ENCODE results near the gene ST8SIA1. TPM values are rescaled to one million over a fixed set of nuclear protein-coding genes. Genes with fewer than 3 reads are reported as not detected.

ST8SIA1 gene
- polyA plus RNA-seq, 10 donors = 6.8 to 13.0 (median 8.6) TPM

DNA sequence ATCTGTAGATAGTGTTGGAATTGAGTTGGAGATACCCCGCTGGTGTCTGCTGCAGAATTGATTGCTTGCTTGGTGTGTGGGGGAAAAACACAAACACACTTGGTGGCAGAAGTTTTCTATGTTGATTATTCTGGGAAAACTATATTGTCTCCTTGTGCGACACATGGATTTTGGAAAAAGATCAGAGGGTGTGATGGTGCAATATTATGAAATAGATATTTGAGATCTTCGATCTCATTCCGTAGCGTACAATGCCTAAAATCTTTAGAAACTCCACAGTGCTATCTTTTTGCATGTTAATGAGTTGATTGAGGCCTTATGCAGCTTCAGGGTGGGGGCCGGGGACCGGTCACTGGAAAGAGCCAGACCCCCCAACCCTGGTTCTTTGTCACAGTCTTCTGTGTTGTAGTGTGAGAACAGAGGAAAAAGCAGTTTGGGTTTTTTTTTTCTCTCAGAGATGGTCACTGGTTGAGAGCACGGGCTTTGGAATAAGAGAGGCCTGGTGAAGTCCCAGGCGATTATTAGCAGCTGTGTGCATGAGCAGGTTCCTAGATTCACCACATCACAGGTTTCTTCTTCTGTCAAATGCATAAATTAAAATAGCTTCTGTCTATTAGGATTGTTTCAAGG is 88.2 kb downstream of the ST8SIA1 start:
- DNase-seq = no peak

DNA sequence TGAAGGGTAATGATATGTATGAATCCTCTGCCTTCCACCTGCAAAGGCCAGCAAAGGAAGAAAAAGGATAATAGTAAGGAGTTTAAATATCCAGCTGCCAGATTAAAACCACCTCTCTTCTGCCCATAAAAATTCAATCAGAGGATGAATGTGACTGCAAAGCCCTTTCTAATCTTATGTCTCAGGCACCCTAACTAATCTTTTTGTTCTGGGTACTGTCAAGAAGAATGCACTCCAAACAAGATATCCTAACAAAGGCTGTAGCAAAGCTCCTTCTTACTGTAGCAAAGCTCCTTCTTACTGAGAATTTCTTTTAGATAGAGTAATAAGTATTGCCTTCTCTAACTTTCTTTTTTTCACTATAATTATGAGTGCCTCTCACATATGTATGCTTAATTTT is 91.8 kb downstream of the ST8SIA1 start:
- DNase-seq = no peak

DNA sequence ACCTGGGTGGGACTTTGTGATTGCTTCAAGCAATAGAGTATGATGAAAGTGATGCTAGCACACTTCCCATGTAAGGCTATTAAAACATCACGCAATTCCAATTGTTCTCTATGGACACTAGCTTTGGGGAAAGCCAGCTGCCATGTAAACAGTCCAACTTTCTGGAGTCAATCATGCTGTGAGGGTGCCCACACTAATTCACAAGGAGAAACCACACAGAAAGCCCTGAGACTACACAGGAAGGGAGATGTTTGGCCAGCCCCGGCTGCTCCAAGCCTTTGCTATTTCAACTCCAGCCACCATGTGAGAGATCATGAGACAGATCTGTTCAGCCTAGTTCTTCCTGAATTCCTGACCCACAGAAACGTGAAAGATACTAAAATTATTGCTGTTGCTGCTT is 96.3 kb downstream of the ST8SIA1 start:
- DNase-seq = no peak

DNA sequence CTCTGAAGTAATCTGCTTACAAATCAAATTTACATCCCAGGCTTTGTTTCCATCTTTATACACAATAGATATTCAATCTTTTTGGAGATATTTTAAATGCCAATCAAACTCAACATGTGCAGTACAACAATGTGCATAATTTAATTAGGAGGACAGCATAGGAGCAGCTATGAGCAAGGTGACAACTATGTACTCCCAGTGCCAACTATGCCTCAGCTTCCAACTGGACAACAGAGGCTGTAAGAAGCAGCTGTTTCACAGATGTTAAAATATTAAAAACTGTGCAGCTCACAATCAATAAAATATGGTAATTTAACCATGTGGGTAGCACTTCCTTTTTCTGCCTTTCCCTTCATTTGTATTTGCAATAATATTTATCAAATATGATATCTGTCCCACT is 99.9 kb downstream of the ST8SIA1 start:
- DNase-seq = peak in 2 of 3 donors; percentile 50 to 51

DNA sequence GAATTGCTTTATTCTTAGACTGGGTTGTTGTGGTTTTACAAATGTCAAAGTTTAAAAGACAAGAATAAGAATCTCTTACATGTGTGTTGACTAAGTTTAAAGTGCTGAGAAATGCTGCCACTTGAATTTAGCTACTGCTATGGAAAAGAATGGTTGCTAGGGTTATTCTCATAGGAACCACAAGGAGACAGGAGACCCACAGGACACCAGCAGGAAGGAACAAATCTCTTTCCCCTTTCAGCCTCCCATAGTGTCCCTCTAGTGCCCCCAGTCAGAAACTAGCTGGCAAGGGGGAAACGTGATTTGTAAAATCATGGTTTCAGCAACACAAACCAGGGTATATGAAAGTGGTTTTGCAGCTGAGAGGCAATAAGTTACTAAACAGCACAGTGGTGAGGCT is 102.7 kb downstream of the ST8SIA1 start:
- no peak for DNase-seq

DNA sequence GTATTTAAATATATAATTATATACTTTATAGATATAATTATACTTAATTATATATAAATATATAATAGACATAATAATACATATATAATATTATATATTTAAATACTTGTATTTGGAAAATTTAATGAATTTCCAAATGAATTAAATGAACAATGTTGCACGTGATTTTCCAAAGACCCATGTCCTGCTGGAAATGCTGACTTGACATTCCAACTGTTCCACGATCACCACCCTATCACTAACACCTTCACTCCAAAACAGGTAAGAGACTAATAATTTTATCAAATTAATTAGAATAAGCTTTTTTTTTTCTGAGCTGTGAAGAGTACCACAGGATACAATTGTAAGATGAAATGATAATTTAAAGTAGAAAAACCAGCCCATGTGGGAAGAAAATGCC is 103.4 kb downstream of the ST8SIA1 start:
- no peak for DNase-seq

DNA sequence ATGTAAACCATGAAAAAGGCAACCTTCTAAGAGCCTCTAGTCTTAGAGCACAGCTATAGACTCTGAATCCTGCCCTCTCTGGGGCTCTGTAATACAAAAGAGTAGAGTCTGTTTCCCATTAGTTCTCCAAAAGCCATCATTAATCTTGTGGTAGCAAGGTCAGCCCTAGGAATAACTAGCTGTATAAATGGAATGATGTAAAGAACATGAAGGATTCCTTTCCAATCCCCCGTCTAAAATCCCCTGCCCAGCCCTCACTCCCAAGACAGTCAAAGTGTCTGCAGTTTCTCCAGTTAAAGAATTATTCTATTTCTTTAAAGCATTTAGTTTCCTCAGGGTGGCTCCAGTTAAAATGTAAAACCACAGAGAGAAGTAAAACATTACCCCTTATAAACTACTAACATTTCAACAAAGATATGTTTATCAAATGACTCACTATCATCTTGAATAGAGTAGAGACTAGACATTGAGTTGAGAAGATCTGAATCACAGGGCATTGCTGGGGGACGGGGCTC is 104.2 kb downstream of the ST8SIA1 start:
- DNase-seq = peak in 2 of 3 donors; percentile 34 to 69

DNA sequence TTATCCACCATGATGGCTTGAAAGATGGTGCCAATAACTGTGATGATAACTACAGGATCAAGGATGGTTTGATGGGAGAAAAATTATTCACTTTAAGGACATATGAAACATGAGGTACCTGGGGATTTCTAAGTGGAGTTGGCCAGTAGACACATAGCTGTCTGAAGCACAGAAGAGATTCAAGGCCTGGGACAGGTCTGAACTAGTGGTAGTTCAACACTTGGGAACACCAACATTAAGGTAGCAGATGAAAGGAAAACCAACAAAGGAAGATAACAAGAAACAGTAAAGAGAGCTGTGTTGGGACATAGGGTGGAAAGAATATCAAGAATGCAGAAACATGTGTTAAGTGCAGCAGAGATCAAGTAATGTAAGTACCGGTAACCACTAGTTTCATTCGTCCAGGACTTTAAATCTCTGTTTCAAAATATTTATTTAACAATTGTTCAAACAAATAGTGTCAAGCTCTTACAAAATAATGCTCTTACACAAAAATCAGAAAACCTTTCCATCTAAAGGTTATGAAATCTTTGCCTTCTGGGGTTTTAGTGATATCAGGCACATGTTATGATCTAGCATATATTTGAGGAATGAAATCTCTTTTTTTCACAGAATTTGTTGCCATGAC is 104.7 kb downstream of the ST8SIA1 start:
- no peak for DNase-seq

DNA sequence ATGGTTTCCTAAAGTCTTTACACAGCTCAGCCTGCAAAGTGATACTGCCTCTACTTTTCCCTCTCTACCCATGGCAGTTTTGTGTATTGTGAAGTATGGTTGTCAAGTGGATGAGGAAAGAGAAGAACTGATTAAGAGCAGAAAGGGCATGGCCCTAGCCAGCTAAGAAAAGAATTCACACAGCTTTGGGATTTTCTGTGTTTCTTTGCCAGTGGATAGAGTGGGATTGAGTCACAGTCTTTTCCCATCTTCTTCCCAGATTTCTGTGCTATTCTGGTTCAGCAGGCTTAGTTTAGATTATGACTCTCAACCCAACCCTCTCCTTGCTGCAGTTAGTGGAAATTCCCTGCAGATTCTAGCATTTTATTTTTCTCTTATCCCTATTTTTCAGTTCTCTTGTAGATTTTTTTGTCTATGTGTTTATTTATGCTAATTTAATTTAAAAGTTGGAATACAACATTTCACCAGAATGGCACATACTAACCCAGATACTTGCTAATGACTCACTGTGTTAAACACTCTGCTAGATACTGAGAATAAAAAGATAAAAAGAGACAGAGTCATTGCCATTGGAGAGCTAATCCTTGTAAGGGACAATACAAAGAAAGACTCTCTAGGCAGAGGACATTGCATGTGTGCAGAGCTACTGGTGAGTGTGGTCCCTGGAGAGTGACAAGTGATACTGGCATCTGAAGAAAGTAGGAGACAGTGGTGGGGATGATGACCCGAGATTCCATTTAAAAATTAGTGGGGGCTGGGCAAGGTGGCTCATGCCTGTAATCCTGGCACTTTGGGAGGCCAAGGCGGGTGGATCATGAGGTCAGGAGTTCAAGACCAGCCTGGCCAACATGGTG is 106.3 kb downstream of the ST8SIA1 start:
- no peak for DNase-seq

DNA sequence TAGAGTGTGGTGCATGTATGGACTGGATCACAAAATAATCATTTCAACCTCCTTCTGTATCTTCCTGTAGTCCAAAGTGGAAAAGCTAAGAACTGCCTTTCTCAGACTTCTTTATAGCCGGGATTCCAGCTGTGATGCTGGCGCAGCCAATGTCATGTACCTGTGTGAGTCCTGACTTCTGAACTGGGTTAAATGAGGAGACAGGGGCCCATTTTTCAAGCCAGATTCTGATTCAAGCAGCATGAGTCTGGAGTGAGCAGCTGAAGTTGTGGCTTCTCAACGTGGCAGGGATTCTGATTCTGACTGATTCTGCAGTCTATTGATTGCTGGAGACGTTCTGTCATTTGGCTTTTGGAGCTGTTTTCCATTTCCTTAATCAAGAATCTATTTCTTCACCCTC is 111.2 kb downstream of the ST8SIA1 start:
- DNase-seq = no peak

DNA sequence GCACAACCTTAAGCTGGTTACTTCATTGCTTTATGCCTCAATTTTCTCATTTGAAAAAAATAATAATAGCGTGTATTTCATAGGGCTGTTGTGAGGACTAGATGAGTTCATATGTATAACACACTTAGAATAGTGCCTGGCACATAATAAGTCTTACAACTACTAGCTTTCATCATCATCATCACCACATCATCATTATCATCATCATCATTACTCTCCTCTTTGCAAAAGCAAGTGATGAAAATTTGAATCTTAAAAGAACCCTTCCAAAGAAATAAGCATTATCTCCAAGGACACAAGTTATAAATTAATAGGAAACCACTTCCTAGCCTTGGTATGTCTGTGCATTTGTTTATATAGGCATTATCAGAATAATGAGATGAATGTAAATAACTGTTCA is 117.0 kb downstream of the ST8SIA1 start:
- DNase-seq = no peak

DNA sequence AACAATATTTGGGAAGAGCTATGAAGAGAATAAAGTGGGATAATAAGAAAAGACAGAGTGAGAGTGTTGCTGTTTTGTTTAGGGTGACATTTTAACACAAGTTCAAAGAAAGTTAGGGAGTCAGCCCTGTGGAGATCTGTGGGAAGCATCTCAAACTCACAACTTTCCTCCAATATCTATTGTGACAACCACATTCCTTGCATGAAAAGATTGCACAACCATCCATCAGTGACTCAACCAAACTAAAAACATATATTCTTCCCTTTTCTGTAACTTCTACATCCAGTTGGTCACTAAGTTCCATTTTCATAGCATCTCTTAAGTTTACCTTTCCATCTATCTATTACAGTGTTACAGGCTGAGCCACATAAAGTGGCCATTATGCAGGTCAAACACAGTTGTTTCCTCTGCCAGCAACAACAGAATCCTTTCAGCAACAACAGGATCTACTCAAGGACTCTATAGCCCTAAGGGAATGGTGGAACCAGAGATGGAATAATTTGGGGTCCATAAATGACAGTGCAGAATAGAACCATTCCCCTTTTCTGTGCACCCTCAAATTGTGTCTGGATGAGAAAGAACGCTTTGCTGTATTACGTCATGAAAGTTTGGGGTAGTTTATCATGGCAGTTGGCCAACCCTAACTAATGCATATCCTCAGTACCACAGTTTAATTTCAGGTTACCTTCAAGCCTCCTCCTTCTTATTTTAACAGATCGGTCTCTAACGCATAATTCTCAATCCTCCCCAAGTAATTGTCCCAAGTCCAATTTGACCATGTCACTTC is 118.8 kb downstream of the ST8SIA1 start:
- DNase-seq = no peak

DNA sequence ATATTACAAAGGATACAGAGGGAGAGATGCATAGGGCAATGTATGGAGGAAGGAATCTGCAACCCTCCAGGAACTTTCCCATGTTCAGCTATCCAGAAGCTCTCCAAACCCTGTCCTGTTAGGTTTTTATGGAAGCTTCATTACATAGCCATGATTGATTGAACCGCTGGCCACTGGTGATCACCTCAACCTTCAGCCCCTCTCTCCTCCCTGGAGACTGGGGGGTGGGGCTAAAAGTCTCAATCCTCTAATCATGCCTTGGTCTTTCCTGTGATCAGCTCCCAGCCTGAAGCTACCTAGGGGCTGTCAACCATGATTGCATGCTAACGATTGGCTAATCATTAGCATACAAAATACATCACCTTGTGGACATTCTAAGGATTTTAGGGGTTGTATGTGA is 123.4 kb downstream of the ST8SIA1 start:
- no peak for DNase-seq

DNA sequence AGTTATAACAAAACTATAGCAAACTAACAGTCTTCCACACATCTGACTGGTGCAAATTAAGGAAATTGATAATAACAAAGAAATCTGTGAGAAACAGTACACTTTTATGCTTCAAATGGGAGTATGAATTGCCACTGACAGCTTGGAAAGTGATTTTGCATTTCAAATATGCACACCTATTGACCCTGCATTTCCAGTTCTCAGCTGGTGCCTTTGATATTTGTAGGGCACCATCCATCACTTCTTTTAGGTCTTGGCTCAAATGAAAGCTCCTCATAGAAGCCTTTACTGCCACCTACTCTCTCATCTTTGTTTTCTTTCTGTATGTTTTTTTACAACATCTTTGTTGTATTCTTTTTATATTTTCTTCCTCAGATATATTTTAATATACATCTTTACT is 125.1 kb downstream of the ST8SIA1 start:
- no peak for DNase-seq

DNA sequence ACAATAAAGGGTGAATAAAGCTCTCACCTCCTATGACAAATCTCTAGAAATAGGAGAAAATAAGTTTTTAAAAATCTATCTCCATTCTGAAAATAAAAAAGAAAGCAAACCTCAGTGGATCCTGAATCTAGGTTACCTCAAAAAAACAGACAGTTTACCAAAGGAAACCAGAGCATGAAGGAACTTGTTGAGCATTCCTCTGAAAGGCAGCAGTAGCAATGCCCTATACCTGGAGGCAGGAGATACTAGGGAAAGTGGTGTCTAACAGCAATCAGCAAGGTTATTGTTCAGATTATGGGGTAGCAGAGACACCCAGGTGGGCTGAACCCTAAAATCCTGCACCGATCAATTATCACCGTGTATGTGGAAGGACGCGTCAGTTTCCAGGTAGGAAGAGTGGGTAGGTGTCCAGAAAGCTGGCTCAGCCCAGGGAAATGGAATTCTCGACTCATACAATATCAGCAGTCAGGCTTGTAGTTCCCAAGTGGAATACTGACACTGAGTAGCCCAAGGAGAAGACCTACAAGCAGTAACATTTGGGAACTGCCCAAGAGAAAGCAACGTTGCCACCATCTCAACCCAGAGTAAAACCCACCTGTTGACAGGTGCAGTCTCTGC is 128.3 kb downstream of the ST8SIA1 start:
- no peak for DNase-seq

DNA sequence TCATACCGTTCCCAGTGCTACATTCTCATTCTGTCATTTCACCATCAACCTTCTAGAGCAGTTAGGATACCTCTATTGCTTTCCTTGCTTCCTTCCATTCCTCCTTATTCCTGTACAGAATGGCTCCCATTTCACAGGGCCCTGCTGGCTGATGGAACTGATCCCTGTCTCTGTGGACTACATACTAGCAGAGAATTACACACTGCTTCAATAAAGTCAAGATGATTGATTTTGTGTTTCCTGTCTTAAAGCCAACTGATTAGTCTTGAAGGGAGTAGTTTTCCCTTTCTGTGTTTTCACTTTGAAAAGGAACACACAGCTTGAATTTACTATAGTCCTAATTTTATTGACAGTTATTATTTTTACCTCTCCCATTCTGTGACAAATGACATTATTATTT is 130.1 kb downstream of the ST8SIA1 start:
- no peak for DNase-seq

DNA sequence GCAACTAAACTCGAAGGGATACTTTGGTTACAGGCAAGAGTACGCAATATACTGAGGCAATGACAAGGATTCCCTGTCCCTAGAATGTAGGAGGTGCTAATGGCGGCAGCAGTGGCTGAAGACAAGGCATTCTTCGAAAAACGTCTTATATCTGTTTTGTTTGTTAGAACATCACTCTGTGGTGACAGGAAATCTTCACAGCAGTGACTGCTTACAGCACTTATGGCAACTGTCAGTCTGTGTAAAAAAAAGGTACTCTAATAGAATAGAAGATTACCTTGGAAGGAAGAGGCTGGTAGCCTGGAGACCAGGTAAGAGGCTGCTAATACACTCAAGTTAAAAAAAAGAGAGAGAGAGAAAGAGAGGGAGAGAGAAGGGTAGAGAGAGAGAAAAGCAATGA is 131.7 kb downstream of the ST8SIA1 start:
- no peak for DNase-seq

DNA sequence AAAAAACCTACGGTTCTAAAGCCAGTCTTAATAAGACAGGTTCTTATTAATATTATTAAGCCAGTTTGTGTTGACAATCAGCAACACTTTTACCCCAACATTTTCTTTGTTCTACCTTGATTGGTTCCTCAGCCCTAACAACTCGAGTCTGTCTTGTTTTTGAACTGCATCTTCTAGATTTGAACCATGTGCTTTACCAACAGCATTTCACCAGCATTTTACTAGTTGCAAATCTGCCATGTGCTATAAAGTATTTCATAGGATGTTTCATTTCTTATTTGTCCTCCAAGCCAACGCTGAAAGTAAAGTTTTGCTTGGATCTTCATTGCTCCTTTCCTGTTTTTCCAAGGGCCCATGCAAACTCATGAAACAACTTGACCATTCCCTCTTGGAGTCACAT is 133.4 kb downstream of the ST8SIA1 start:
- no peak for DNase-seq

DNA sequence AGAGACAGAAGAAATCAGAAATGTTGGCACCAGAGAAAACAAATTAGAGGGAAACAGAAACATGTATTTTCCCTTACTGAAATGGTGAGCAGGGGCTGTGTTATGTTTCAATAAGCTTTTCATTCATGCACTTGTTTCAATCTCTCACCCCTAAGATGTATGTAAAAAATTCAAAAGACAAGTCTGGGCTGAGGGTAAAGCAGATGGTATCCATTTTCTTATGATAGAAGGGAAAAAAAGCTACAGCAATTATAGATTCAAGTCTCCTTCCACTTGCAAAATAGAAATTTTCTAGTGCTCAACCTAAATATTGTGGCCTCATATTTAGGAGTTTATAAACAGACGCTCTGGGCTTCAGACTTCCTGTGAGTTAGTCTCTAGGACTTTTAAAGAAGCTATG is 138.3 kb downstream of the ST8SIA1 start:
- no peak for DNase-seq

DNA sequence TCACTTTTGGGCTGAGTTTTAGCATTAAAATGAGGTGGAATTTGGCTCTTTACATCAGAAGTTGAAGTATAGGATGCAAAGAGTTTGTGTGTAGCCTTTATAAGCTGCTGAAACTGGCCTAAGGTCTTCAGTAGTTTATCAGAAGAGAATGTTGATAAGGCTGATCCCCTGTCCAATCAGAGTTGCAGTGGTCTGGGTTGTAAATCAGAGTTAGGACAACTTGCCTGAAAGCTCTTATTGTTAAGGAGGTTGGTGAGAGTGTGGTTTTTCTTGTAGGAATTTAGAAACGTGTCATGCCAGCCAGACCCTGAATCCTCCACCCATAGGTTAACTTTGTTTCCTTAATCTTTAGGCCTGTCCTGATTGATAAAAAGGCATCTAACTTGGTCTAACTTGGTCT is 143.5 kb downstream of the ST8SIA1 start:
- DNase-seq = no peak

DNA sequence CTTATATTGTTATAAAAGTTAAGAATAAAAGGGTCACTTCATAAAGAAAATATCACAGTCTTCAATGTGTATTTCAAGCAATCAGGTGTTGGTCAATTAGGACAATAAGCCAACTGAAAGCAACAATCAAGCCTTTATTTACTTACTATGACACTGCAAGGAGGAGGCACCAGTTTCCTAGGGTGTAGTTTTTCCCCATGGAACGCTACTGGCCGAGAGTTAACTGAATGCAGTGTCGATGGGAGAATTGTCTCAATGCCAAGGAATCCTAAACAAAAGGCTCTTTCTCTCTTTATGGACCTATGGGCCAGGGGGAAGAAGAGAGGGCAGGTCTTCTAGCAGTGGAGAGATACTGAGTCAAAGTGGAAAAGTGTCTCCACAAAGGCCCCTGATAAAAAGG is 146.1 kb downstream of the ST8SIA1 start:
- no peak for DNase-seq

DNA sequence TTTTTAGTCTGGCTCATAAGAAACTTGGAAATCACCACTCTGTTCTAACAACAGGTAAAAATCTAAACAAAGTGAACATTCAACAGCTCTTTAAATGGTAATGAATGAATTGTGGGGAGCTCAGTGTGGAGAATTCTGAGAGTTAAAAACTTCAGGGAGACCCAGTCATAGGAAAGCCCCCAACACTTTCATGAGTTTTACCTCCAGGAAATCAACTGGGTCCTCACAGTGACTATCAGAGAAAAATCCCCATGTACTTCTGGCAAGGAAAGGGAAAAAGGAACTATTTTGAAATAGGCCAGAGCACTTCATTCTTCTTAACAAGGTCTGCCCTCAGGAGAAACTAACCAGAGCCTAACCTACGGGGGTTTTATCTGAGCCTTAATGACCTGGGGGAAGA is 153.8 kb downstream of the ST8SIA1 start:
- DNase-seq = no peak
